GM13976 (cell line): Measurements from ENCODE around the gene MEA1.
"Not testable (repeated sequence)": the region's sequence is repeated elsewhere in the genome, so short reads cannot be mapped to it uniquely, and the experiment has no call there.

Experiments used
- DNase-seq: peaks from one replicate; pipeline ENCODE4 v3.0.0; 2012; ENCODE audit warnings: low spot score
- in situ Hi-C: fragments of 300-500 bp; cut with MboI; formaldehyde crosslinking; loops from one replicate; pipeline ENCODE4 v1.12.0; 2022; ENCODE audit warnings: low sequenced_read_pairs, mixed read lengths, inconsistent platforms; ENCODE audit not compliant: unreplicated experiment
- TF ChIP-seq, protein P1 (sequence below): IDR thresholded peaks from 2 replicates; pipeline ENCODE4 v1.5.1; 2012; ENCODE audit warnings: borderline replicate concordance, mild to moderate bottlenecking; ENCODE audit not compliant: insufficient read depth; ENCODE audit errors: extremely low read depth, missing control alignments, control extremely low read depth

MEA1 gene

DNA sequence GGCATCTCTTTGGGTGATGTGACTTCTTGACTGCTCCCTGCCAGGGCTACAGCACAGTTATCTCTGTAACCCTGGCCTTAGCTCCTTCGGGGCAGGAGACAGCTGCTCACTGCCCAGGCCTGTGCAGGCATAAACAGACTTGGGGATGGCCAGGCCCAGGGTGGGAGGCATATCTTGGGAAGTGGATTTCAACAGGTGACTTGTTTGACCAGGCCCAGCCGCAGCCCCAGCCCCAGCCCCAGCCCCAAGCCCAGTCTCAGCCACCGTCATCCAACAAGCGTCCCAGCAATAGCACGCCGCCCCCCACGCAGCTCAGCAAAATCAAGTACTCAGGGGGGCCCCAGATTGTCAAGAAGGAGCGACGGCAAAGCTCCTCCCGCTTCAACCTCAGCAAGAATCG, 7.5 kb downstream of the MEA1 start:
- no peak for DNase-seq
- TF ChIP-seq, protein P1, sequence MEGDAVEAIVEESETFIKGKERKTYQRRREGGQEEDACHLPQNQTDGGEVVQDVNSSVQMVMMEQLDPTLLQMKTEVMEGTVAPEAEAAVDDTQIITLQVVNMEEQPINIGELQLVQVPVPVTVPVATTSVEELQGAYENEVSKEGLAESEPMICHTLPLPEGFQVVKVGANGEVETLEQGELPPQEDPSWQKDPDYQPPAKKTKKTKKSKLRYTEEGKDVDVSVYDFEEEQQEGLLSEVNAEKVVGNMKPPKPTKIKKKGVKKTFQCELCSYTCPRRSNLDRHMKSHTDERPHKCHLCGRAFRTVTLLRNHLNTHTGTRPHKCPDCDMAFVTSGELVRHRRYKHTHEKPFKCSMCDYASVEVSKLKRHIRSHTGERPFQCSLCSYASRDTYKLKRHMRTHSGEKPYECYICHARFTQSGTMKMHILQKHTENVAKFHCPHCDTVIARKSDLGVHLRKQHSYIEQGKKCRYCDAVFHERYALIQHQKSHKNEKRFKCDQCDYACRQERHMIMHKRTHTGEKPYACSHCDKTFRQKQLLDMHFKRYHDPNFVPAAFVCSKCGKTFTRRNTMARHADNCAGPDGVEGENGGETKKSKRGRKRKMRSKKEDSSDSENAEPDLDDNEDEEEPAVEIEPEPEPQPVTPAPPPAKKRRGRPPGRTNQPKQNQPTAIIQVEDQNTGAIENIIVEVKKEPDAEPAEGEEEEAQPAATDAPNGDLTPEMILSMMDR = no peak
- in situ Hi-C loops = no loop called here

DNA sequence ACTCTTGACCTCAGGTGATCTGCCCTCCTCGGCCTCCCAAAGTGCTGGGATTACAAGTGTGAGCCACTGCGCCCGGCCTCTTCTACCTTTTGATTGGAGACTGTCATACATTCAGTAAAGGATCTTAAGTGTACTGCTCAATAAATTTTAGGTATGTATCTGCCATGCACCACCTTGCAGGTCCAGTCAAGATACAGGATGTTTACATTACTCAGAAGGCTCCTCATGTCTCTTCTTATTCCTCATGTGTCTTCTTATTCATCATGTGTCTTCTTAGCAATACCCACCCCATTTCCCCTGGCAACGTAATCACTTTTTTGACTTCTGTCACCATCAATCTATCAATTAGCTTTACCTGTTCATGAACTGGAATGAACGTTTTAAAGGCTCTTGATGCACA, 7.9 kb downstream of the MEA1 start:
- in situ Hi-C loops = no loop called here
- DNase-seq = no peak
- TF ChIP-seq, protein P1 = no peak

GRCh38 chr6:43001843-43002242, 11.9 kb downstream of the MEA1 start:
- TF ChIP-seq, protein P1 = no peak
- no peak for DNase-seq
- in situ Hi-C loops = no loop called here

DNA sequence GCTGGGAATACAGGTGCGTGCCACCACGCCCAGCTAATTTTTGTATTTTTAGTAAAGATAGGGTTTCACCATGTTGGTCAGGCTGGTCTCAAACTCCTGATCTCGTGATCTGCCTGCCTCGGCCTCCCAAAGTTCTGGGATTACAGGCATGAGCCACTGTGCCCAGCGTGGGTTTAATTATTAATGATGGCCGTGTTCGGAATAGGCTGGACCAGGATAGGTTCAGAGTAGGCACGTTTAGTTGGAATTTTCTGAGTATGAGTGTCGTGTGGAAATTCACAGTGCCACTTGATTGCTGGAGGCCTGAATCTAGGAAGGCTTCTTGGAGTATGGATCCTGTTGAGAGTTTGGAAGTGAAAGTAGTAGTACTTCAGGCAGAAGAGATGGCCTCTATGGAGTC, 15.5 kb downstream of the MEA1 start:
- DNase-seq, in situ Hi-C loops: not testable (repeated sequence)

DNA sequence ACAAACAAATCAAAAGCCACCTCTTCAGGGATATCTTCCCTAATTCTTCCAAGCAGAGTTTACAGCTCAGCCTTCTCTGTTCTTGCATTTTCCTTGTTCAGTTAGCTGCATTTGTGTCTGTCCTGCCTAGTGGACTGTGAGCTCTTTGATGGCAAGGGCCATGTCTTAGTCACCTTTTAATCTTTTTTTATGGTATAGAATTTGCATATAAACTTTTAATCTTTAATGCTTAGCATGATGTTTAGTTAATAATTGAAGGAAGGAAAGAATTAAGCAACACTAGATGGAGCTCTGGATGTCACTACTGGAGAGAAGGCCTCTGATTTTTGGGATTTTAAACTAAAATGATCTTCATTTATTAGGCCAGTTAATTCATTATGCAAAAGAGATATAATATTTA, 17.2 kb downstream of the MEA1 start:
- TF ChIP-seq, protein P1 = no peak
- in situ Hi-C loops = no loop called here
- no peak for DNase-seq

DNA sequence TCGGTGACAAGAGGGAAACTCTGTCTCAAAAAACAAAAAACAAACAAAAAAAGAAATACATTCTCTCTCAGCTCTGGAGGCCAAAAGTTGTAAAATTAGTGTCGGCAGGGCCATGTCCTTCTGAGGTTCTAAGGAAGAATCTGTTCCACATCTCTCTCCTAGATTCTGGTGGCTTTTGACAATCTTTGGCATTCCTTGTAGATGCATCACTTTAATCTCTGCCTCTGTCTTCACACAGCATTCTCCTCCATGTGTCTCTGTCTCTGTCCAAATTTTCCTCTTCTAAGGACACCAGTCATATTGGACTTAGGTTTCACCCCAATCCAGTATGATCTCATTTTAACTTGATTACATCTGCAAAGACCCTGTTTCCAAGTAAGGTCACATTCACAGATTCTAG, 20.3 kb downstream of the MEA1 start:
- in situ Hi-C loops = no loop called here

DNA sequence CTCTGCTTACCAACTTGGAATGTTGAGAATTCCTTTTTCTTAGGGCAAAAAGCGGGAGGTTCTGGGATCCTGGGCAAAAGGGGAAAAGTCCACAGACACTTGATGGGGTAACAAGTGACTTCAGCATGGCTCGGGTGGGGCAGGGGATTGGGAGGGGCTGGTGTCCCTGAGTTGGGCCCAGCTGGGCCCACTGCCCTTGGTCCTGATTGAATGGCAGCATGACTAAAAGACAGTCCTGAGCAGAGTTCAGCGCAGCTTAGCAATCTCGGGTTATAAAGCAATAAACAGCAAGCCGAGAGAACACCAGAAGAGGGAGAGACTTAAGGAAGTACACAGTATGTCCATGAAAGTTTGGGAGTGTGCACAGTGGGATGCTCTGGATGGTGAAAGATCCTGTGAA, 23.8 kb downstream of the MEA1 start:
- no peak for DNase-seq
- TF ChIP-seq, protein P1 = no peak
- in situ Hi-C loops = no loop called here

More for the DNA sequence above, 20.3 kb downstream of the MEA1 start:
- TF ChIP-seq, protein P1 = no peak
- no peak for DNase-seq
